Mammary epithelial cell (primary cell): ENCODE data around the gene CPA3.

ENCODE experiments used
- EZH2 ChIP-seq: IDR thresholded peaks from 2 replicates; pipeline ENCODE4 v1.6.1; 2012; ENCODE audit warnings: low read length, inconsistent platforms, borderline replicate concordance
- TF ChIP-seq, protein P1 (sequence below), 2 donors: IDR thresholded peaks in 1 of 2; conservative IDR thresholded peaks in 1 of 2; 2 replicates each; pipeline ENCODE4 v1.5.1; 2011 to 2012; ENCODE audit warnings: inconsistent platforms in 2 of 2, low read length in 2 of 2, mild to moderate bottlenecking in 2 of 2, control low read depth in 1 of 2, low read depth in 1 of 2; ENCODE audit not compliant: insufficient read depth in 1 of 2; ENCODE audit errors: extremely low read depth in 1 of 2

DNA sequence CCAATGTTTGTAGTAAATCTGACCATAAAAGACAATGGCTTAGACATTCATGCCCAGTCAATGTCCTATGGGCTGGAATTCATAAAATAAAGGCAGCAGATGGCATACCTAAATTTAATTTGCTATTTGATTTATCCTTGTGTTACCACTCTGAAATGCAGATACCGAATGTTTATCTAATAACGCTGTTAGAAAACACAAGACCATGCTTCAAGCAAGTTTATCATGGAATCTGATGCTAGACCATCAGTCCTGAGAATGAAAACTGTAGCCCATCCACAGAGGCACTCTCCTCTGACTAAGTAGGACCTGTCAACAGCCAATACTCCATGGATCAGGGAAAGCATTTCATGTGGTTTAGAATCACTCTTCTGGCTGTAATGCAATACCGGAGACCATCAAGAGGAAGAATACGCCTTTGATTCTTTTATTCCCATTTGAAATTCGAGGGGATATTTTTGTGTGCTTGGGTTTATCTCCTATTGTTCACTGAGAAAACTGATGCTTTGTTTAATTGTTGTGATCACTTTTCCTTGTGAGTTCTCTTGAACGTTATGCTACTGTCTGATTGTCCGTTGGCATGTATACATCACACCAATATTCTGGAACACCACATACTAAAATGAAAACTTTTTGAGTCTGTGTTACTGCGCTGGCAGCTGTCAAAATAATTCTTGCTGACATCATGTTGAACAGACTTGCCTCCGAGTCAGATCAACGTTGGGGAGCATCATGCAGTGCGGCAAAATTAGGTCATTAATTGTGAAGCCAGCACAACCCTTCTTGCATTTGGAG lies 49.6 kb upstream of the CPA3 start:
- TF ChIP-seq, protein P1, sequence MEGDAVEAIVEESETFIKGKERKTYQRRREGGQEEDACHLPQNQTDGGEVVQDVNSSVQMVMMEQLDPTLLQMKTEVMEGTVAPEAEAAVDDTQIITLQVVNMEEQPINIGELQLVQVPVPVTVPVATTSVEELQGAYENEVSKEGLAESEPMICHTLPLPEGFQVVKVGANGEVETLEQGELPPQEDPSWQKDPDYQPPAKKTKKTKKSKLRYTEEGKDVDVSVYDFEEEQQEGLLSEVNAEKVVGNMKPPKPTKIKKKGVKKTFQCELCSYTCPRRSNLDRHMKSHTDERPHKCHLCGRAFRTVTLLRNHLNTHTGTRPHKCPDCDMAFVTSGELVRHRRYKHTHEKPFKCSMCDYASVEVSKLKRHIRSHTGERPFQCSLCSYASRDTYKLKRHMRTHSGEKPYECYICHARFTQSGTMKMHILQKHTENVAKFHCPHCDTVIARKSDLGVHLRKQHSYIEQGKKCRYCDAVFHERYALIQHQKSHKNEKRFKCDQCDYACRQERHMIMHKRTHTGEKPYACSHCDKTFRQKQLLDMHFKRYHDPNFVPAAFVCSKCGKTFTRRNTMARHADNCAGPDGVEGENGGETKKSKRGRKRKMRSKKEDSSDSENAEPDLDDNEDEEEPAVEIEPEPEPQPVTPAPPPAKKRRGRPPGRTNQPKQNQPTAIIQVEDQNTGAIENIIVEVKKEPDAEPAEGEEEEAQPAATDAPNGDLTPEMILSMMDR (conservative IDR thresholded peaks at IDR 0.05 in 1 of 2, IDR thresholded peaks at IDR 0.05 in 1 of 2; ENCODE audit: extremely low read depth in 1 of 2, insufficient read depth in 1 of 2, low read depth in 1 of 2, low read length in 2 of 2), result no peak
- no peak for TF ChIP-seq EZH2
